Stimulated activated CD4-positive, alpha-beta T cell treated with anti-CD3 and anti-CD28 coated beads, Interleukin-15, amount 100 ng/mL, for 48 hours (primary cell): ENCODE data around the gene PRSS35.
"Not testable (repeated sequence)": the region's sequence is repeated elsewhere in the genome, so short reads cannot be mapped to it uniquely, and the experiment has no call there.

Experiments
- DNase-seq, 2 donors: peaks; one replicate each; pipeline ENCODE4 v3.0.0-alpha.2; 2020; ENCODE audit warnings: low read depth in 2 of 2

PRSS35 gene

DNA sequence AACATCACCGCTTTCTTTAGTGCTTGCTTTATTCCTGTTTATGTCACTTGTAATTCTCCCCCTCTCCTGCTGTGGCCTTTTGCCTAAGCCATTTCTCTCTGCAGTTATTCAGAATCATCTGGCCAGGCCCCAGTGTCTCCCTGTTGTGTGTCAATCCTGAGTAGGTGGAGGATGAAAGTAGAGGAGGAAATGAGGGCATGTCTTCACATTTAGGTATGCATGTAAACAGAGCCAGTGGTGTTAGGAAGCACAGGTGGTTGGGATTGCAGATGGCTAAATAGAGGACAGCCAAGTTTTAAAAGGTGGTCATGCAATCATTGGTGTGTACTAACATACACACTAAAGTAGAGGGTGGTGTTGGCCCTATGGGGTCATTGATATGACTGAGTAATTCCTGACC is 5.2 kb downstream of the PRSS35 start:
- no peak for DNase-seq

DNA sequence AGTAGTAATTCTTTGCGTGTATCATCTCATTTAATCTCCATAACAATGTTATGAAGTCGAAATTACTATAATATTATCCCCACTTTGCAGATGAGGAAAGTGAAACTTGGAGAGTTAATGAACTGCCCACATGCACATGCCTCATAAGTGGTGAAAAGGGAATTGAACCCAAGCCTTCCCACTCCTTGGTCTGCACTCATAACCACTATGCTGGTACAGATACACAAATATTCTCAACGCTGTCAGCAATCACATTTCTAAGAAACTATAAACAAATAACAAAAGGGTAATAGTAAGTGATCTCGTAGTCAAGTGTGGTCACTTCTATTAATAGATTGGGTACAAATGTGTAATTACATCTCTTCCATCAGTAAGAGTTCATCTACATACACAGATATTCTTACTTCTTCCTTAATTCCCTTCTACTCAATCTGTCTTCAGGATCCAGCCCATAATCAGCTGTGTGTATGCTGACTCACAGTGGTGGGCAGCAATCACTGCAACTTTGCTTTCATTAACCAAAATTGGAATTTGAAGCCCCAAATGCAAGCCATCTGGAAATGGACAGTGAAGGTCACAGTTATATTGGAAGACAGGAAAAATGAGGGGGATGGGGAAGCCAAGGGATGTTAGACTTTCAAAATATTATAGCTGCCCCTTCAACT is 6.6 kb downstream of the PRSS35 start:
- no peak for DNase-seq

DNA sequence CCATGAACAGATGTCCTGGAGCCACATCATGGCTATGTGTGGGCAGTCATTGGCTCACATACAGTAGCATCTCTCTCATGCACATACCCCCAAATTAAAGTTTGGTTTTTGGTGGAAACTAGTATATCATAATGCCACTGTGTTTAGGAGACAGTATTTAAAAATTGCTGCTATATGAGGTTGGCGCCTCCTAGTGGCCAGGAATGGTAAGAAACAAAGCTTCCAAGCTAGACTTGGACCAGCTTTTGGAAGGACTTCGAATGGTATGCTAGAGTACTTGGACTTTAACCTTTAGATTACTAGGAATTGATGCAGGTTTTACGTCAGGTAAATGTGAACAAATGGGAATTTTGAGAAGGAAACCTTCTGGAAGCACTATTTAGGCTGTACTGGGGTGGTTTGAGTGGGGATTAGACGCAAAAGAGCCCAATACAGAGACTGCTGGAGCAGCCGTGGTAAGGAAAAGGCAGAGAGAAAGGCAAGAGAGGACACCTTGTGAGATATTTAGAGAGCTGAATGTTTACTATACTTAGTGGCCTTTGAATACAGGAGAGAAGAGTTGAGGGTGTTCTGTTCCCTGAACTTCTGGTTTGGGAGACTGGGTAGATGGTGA is 23.8 kb downstream of the PRSS35 start:
- peak in 1 of 2 donors; percentile 30 for DNase-seq

DNA sequence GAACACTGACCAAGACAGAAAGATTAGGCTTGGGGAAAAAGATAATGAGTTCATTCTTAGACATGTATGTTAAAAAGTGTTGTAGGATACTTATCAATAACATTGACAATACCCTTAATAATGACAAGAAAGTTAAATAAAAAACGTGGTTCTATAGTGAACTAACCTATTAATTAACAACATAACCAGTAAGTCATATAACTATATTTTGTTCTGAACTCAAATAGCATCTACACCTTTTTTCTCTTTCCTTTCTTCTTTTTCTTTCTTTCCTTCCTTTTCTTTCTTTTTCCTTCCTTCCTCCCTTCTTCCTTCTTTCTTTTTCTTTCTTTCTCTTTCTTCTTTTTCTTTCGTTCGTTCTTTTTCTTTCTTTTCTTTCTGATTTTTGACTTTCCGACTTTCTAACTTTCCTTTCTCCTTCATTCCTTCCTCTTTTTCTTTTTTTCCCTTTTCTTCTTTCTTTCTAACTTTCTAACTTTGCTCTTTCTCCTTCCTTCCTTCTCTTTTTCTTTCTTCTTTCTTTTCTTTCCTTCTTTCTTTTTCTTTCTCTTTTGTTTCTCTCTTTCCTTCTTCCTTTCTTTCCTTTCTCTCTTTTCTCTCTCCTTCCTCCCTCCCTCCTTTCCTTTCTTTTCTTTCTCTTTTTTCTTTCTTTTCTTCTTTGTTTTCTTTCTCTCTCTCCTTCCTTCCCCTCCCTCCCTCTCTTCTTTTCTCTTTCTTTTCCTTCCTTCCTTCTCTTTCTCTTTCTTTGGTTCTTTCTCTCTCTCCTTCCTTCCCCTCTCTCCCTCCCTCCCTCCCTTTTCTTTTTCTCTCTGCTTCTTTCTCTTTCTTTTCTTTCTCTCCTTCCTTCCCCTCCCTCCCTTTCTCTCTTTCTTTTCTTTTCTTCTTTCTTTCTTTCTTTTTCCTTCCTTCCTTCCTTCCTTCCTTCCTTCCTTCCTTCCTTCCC is 24.6 kb downstream of the PRSS35 start:
- DNase-seq, result no peak

DNA sequence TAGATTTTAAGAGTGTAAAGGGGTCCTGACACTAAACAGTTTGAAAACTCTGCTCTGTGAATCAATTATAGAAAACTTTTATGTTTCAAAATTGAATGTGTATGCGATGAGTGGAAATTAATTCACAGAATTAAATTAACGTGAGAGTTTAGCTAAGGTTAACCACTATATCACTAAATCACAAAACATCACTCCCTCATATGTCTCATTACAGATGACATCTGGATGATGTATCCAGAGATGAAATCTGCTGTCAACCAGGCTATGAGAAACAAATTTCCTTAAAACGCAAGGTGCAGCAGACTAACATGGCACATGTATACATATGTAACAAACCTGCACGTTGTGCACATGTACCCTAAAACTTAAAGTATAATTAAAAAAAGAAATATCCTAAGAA is 27.3 kb downstream of the PRSS35 start:
- DNase-seq, result no peak

DNA sequence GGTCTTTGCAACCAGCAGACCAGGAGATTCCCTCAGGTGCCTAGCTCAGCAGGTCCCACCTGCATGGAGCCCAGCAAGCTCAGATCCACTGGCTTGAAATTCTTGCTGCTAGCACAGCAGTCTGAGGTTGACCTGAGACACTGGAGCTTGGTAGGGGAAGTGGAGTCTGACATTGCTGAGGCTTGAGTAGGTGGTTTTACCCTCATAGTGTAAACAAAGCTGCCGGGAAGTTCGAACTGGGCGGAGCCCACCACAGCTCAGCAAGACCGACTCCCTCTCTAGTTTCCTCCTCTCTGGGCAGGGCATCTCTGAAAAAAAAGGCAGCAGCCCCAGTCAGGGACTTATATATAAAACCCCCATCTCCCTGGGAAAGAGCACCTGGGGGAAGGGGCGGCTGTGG is 34.3 kb downstream of the PRSS35 start:
- no peak for DNase-seq

DNA sequence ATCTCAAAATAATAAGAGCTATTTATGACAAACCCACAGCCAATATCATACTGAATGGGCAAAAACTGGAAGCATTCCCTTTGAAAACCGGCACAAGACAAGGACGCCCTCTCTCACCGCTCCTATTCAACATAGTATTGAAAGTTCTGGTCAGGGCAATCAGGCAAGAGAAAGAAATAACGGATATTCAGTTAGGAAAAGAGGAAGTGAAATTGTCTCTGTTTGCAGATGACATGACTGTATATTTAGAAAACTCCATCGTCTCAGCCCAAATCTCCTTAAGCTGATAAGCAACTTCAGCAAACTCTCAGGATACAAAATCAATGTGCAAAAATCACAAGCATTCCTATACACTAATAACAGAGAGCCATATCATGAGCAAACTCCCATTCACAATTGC is 38.1 kb downstream of the PRSS35 start:
- DNase-seq, result not testable (repeated sequence)

DNA sequence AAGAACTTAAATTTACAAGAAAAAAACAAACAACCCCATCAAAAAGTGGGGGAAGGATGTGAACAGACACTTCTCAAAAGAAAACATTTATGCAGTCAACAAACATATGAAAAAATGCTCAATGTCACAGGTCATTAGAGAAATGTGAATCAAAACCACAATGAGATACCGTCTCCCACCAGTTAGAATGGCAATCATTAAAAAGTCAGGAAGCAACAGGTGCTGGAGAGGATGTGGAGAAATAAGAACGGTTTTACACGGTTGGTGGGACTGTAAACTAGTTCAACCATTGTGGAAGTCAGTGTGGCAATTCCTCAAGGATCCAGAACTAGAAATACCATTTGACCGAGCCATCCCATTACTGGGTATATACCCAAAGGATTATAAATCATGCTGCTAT is 39.4 kb downstream of the PRSS35 start:
- DNase-seq, result not testable (repeated sequence)

DNA sequence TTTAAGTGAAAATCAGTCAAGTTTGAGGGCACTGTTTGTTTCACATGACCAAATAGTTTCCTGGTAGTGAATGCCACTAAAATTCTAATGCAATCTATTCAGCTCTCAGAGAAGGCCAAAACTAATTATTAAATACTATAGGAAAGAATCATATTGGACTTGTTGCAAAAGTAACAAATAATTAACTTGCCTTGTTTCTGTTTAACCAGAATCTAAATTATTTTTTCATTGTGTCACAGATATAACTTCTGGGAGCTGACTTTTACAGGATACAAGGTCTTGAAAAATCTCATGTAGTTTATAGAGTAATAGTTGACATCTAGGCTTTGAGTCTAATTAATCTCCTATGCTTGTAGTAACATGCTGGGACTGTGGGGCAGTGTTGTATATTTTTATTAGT is 44.5 kb downstream of the PRSS35 start:
- DNase-seq, result no peak

DNA sequence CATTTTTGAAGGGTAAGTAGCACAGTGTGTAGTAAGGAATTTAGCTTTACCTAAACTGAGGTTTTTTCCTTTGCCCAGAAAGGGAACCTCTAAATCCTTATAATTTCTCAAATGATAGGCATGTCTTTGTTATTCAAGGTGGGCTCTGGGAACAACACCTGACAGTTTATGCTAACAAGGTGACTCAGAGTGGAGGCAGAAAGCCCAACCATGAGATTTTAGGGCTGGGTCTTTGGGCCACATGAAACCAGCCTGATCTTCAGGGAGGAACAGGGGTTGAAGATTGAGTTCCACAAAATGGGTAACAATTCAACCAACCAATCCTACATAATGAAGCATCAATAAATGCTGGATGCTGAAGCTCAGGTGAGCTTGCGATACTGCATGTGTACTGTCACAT is 46.6 kb downstream of the PRSS35 start:
- no peak for DNase-seq

DNA sequence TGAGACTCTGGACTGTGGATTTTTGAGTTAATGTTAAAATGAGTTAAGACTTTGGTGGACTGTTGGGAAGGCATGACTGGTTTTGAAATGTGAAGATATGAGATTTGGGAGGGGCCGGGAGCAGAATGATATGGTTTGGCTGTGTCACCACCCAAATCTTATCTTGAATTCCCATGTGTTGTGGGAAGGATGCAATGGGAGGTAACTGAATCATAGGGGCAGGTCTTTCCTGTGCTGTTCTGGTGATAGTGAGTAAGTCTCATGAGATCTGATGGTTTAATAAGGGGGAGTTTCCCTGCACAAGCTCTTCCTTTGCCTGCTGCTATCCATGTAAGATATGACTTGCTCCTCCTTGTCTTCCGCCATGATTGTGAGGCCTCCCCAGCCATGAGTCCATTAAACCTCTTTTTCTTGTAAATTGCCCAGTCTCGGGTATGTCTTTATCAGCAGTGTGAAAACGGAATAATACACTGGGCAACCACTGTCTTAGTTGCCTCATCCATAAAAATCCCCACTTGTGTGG is 59.4 kb downstream of the PRSS35 start:
- not testable (repeated sequence) for DNase-seq

DNA sequence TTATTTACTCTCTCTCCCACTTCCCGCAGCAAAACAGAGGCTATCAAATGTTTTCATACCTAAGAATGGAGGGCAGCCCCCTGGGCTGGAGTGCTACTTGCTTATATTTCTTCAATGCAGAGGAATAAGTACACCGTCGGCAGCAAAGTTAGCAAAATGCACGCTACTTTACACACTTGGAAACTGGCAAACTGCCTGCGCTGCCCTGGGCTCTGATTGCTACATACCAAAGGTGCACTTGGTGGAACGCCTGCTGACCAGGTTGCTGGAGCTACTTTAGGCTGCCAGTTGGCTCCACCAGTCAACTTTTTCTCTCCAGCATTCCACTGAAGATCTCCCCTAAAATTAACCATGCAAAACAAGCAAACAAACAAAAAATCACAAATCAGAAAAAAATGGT is 62.4 kb downstream of the PRSS35 start:
- DNase-seq, result no peak
